ENCODE data around the gene POLR2E. TPM values are rescaled to one million over a fixed set of nuclear protein-coding genes. Genes with fewer than 3 reads are reported as not detected.

The POLR2E gene
- total and polyA plus RNA-seq, 10 of the 15 experiments (the other 5 are each of a cell fraction or from before 2014, with no cell fraction given): 4.0 to 487 (median 200) TPM

- 0 out of 2 replicates have a peak, but pooled peaks have one; percentile 52 for TF ChIP-seq ZNF592 (IDR thresholded peaks at IDR 0.05)
- TF ChIP-seq TARDBP (IDR thresholded peaks at IDR 0.05; ENCODE audit: borderline replicate concordance): no peak
- TF ChIP-seq BRCA1 (IDR thresholded peaks at IDR 0.05; ENCODE audit: low read depth, low read length): no peak
- no peak for TF ChIP-seq BCL11A (IDR thresholded peaks at IDR 0.05; ENCODE audit: low read depth, low read length)
- 0 out of 2 replicates have a peak, but pooled peaks have one; percentile 19 for TF ChIP-seq BACH1 (IDR thresholded peaks at IDR 0.05; ENCODE audit: borderline replicate concordance)
- no peak for TF ChIP-seq YBX1 (IDR thresholded peaks at IDR 0.05)
- peak; percentile 38; the same call in 1 of the 2 replicates for TF ChIP-seq GATAD2B (conservative IDR thresholded peaks at IDR 0.05; ENCODE audit: low read depth)
- no peak for TF ChIP-seq DPF2 (IDR thresholded peaks at IDR 0.05)
- TF ChIP-seq SMC3 (IDR thresholded peaks at IDR 0.05; ENCODE audit: borderline replicate concordance, low read length): peak; percentile 84
- TF ChIP-seq TCF12 (IDR thresholded peaks at IDR 0.05; ENCODE audit: low read depth, low read length): peak; percentile 82
- TF ChIP-seq BHLHE40 (IDR thresholded peaks at IDR 0.05; ENCODE audit: borderline replicate concordance in 1 of 2, low read depth in 2 of 2, low read length in 1 of 2): peak in 1 of 2 experiments; percentile 18; a peak in 2 of 4 replicates
- no peak for TF ChIP-seq GABPA (IDR thresholded peaks at IDR 0.05; ENCODE audit: low read depth)
- no peak for TF ChIP-seq ZNF687 (IDR thresholded peaks at IDR 0.05)
- peak in 1 of 2 experiments; percentile 73; a peak in 2 of 3 replicates for TF ChIP-seq EGR1 (IDR thresholded peaks at IDR 0.05; ENCODE audit: borderline replicate concordance in 1 of 2, low read depth in 2 of 2, low read length in 2 of 2)
- TF ChIP-seq PKNOX1 (IDR thresholded peaks at IDR 0.05): peak; percentile 88
- no peak for TF ChIP-seq ZSCAN29 (IDR thresholded peaks at IDR 0.05)
- no peak for TF ChIP-seq ZNF24 (IDR thresholded peaks at IDR 0.05)
- TF ChIP-seq PBX3 (IDR thresholded peaks at IDR 0.05; ENCODE audit: insufficient replicate concordance, low read depth, low read length): peak; percentile 72
- TF ChIP-seq NR2F1 (conservative IDR thresholded peaks at IDR 0.05): peak; percentile 24; the same call in 1 of the 2 replicates
These were observed 18.1 kb upstream of the POLR2E start (continued) for GRCh38 chr19:1113030-1113985.

Measured in GM12878 (cell line).